Endothelial cell of hepatic sinusoid (primary cell): Measurements from ENCODE around the gene WWC1.

Experiments
- in situ Hi-C: cut with HindIII; loops from 2 replicates; pipeline ENCODE4 v1.10.0; 2017; ENCODE audit warnings: low sequenced_read_pairs

WWC1 gene

DNA sequence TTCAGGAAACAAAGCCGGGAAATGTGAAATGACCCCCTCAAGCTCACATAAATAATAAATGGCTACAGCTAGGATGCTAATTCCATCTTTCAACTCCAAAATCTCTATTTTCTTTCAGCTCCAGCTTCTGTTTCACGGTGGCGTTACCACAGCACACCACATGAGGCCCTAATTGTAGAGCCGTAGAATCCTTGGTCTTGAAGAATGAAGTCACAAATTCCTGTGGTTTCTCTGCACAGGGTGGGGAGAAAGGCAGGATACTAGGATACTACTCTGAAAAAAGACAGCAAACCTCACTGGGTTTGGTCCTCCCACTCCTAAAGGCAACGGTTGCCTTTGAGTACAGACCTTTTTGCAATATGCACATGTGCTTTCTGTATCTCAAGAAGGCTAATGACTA, 180.9 kb downstream of the WWC1 start:
- in situ Hi-C loops: loop anchor here (10.0 kb wide), 1 partner anchor 198 kb away; no protein-coding TSS in a partner anchor

- in situ Hi-C loops: loop anchor here (10.0 kb wide), 1 partner anchor 200 kb away; no protein-coding TSS in a partner anchor
Observed at GRCh38 chr5:168474319-168474718, 182.9 kb downstream of the WWC1 start.

DNA sequence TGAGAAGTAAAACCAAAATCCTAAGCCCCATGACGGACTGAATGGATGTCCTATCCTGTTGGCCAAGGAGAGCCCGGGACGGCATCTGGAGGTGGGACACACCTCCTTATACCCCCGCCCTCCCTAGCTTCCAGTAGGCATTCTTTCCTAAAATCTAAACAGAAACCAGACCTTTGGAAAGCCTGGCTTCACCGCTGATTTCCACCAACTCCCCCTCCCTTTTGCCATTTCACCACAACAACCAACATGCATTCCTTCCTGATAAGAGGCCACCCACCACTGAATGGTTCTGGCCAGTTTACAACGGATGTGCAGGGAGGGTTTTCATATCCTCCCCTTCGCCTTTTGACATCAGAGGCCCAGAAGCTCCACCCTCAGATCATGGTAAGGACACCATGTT, 185.6 kb downstream of the WWC1 start:
- in situ Hi-C loops: loop anchor here (10.0 kb wide), 1 partner anchor 202 kb away; no protein-coding TSS in a partner anchor

- in situ Hi-C loops: loop anchor here (10.0 kb wide), 1 partner anchor 204 kb away; no protein-coding TSS in a partner anchor
Observed at GRCh38 chr5:168479166-168479565, 187.7 kb downstream of the WWC1 start.

GRCh38 chr5:168480601-168481000, 189.2 kb downstream of the WWC1 start:
- in situ Hi-C loops: no loop called here

GRCh38 chr5:168481330-168481788, 189.9 kb downstream of the WWC1 start:
- in situ Hi-C loops: no loop called here

- in situ Hi-C loops: no loop called here
Observed at GRCh38 chr5:168482361-168482760, 190.9 kb downstream of the WWC1 start.

DNA sequence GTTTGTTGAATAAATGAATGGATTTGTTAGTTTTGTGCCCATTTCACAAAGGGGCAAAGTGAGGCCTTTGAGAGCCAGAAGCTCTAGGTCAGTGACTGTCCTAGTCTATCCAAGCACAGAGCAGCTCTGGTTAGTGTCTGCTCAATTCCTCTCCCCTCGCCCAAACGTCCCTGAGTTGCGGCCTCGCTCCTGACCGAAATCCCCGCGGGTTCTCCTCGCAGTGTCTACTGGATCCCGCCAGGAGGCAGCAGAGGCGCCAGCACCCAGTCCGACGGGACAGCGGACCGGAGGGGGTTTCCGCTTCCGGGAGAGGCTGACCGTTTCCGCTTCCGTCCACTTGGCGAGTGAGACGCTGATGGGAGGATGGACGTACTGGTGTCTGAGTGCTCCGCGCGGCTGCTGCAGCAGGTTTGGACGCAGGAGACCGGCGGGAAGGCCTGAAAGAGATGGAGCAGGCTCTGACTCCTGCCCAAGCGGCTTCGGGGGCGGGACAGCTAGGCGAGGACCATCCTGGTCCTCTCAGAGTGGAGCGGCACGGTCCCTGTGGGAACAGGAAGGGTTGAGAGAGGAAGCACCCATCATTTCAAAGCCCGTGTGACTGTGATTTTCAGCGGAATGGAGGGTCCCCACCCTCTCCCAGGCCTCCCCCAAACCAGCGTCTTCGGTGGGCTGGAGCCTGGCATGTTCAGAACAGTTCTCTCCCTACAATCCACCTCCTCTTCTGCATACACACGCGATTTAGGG, 194.9 kb downstream of the WWC1 start, which contains the start of gene RARS1:
TSS of gene RARS1 (plus strand) at position 336 of the 744 bp plus-strand sequence. CDS start at position 364, 28 bp downstream.
- in situ Hi-C loops: loop anchor here (5.0 kb wide), 1 partner anchor 74 kb away; no protein-coding TSS in a partner anchor

GRCh38 chr5:168489059-168489458, 197.6 kb downstream of the WWC1 start:
- in situ Hi-C loops: loop anchor here (5.0 kb wide), 1 partner anchor 77 kb away; no protein-coding TSS in a partner anchor

DNA sequence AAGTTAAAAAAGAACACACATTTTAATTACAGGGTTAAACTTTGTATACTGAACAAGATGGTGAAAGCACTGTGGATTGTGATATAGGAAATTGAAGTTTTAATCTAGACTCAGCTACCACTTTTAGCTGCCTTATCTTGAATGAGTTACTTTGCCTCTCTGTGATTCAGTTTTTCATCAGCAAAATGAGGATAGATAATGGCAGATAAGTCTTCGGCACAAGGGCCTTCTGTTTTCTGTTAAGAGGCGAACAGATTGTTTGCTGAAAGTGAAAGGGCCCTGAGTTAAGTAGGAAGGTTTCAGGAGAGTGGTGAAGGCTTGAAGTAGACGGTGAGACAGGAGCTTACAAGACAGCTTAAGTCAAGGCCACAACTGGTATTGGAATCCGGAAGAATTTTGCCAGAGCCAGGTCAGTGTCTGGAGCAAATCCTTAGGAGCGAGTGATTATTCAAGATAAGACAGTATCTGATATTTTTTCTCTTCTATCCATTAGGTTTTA, 202.7 kb downstream of the WWC1 start:
- in situ Hi-C loops: no loop called here

GRCh38 chr5:168502563-168503237, 211.3 kb downstream of the WWC1 start:
- in situ Hi-C loops: no loop called here

- in situ Hi-C loops: no loop called here
Observed at GRCh38 chr5:168513861-168514428, 222.5 kb downstream of the WWC1 start.
